GM12878 (cell line): ENCODE results near the gene GNAT1. TPM values are rescaled to one million over a fixed set of nuclear protein-coding genes. Genes with fewer than 3 reads are reported as not detected.

Source experiments
- ATAC-seq: fragments of 200-7000 bp; cut with Tn5 transposase; 3 replicates; pipeline ENCODE4 v1.9.1; 2020; ENCODE audit warnings: mild to moderate bottlenecking, moderate library complexity
- Bru-seq: library from RNA; stranded (reverse); fragments of 400-500 nt; gene quantifications from one replicate; lab custom pipeline; 2021; lab: Mats Ljungman, UMichigan
- BruChase-seq, 2 experiments: library from RNA; stranded (reverse); fragments of 400-500 nt; gene quantifications; one replicate each; lab custom pipeline; 2021; lab: Mats Ljungman, UMichigan
- BruUV-seq: library from RNA; stranded (reverse); fragments of 400-500 nt; replicated peaks from 2 replicates; lab custom pipeline; 2021; lab: Mats Ljungman, UMichigan
- CTCF ChIA-PET: fragments of 300-600 bp; sonication (Branson Sonifier 250); formaldehyde crosslinking; extraction: SDS; loops from one replicate; lab custom pipeline; 2021; ENCODE audit warnings: inconsistent platforms; lab: Yijun Ruan, JAX
- POLR2A ChIA-PET: fragments of 350-600 bp; formaldehyde crosslinking; extraction: SDS; loops from one replicate; lab custom pipeline; 2021; ENCODE audit warnings: inconsistent platforms; lab: Charles Lee
- RAD21 ChIA-PET: fragments of 300-600 bp; sonication (Branson Sonifier 250); formaldehyde crosslinking; loops from one replicate; lab custom pipeline; 2023; ENCODE audit warnings: antibody characterized with exemption; ENCODE audit not compliant: unreplicated experiment; lab: Charles Lee
- SMC1A ChIA-PET: fragments of 300-600 bp; sonication (Branson Sonifier 250); formaldehyde crosslinking; loops from one replicate; lab custom pipeline; 2023; ENCODE audit not compliant: unreplicated experiment, uncharacterized antibody; lab: Charles Lee
- DNase-seq: peaks from one replicate; pipeline ENCODE4 v3.0.0-alpha.2; 2011; ENCODE audit warnings: low read depth, low spot score
- FAIRE-seq: peaks from 3 replicates; lab custom pipeline; 2011; peaks lifted over from hg19 to GRCh38; lab: Jason Lieb, UNC
- H2AFZ ChIP-seq: 2 replicates; pipeline ENCODE4 v1.6.0; 2011; ENCODE audit warnings: low read depth, low read length, control low read depth; ENCODE audit not compliant: control insufficient read depth
- H3K27ac ChIP-seq: 2 replicates; pipeline ENCODE4 v1.5.1; 2011; ENCODE audit warnings: control low read depth; ENCODE audit not compliant: control insufficient read depth, insufficient read depth
- H3K27me3 ChIP-seq, 2 experiments: replicated peaks in 1 of 2; 2 replicates each; pipeline versions ENCODE4 v1.6.0 to v1.6.1; 2011; ENCODE audit warnings: low read length in 1 of 2; ENCODE audit not compliant: control insufficient read depth in 2 of 2, insufficient read depth in 2 of 2
- H3K36me3 ChIP-seq, 2 experiments: 2 replicates each; pipeline ENCODE4 v1.5.1; 2011; ENCODE audit warnings: low read length in 1 of 2; ENCODE audit not compliant: control insufficient read depth in 2 of 2, insufficient read depth in 2 of 2
- H3K4me1 ChIP-seq: 2 replicates; pipeline ENCODE4 v1.6.1; 2011; ENCODE audit warnings: mild to moderate bottlenecking, low read length, moderate library complexity, mixed read lengths; ENCODE audit not compliant: control insufficient read depth, insufficient read depth
- H3K4me2 ChIP-seq: 2 replicates; pipeline ENCODE4 v1.6.0; 2011; ENCODE audit warnings: control low read depth; ENCODE audit not compliant: control insufficient read depth, insufficient read depth
- H3K4me3 ChIP-seq: fragments of 200-600 bp; sonication (generic); 2 replicates; pipeline ENCODE4 v1.5.1; 2016
- H3K79me2 ChIP-seq: 2 replicates; pipeline ENCODE4 v1.6.0; 2011; ENCODE audit warnings: low read length; ENCODE audit not compliant: control insufficient read depth, insufficient read depth
- H3K9ac ChIP-seq: 2 replicates; pipeline ENCODE4 v1.8.0; 2011; ENCODE audit warnings: low read length, control low read depth, mixed read lengths; ENCODE audit not compliant: control insufficient read depth, insufficient read depth
- H3K9me3 ChIP-seq: replicated peaks from 3 replicates; pipeline ENCODE4 v1.5.1; 2011; ENCODE audit warnings: mild to moderate bottlenecking, low read length; ENCODE audit not compliant: control insufficient read depth, insufficient read depth
- H4K20me1 ChIP-seq: 2 replicates; pipeline ENCODE4 v1.6.0; 2011; ENCODE audit not compliant: control insufficient read depth, insufficient read depth
- ATF7 ChIP-seq: fragments of 450-650 bp; IDR thresholded peaks from 2 replicates; pipeline ENCODE4 v1.6.1; 2016; ENCODE audit warnings: low read depth, mild to moderate bottlenecking
- BMI1 ChIP-seq: fragments of 450-650 bp; IDR thresholded peaks from 2 replicates; pipeline ENCODE4 v1.6.1; 2016; ENCODE audit warnings: mild to moderate bottlenecking, moderate library complexity, borderline replicate concordance
- BRCA1 ChIP-seq: IDR thresholded peaks from 2 replicates; pipeline ENCODE4 v1.6.1; 2011; ENCODE audit warnings: low read depth, low read length, improper control_type of control experiment
- CBFB ChIP-seq: IDR thresholded peaks from 2 replicates; pipeline ENCODE4 v1.6.1; 2016; ENCODE audit warnings: antibody characterized with exemption, low read depth
- FOS ChIP-seq: IDR thresholded peaks from 3 replicates; pipeline ENCODE4 v1.6.1; 2011; ENCODE audit warnings: borderline replicate concordance; ENCODE audit not compliant: insufficient read length; ENCODE audit errors: extremely low read depth
- GATAD2B ChIP-seq: fragments of 450-650 bp; conservative IDR thresholded peaks from 2 replicates; pipeline ENCODE4 v1.6.1; 2017; ENCODE audit warnings: low read depth, mild to moderate bottlenecking, moderate library complexity
- HCFC1 ChIP-seq: fragments of 150-350 bp; IDR thresholded peaks from 2 replicates; pipeline ENCODE4 v1.6.1; 2014; ENCODE audit warnings: low read length
- MTA2 ChIP-seq: fragments of 450-650 bp; IDR thresholded peaks from 2 replicates; pipeline ENCODE4 v1.6.1; 2016; ENCODE audit warnings: low read depth, mild to moderate bottlenecking, moderate library complexity
- NFXL1 ChIP-seq: fragments of 450-650 bp; IDR thresholded peaks from 2 replicates; pipeline ENCODE4 v1.6.1; 2017; ENCODE audit warnings: antibody characterized with exemption, mild to moderate bottlenecking, borderline replicate concordance
- RAD21 ChIP-seq: IDR thresholded peaks from 2 replicates; pipeline ENCODE4 v1.6.1; 2011; ENCODE audit warnings: mild to moderate bottlenecking, low read depth, low read length, moderate library complexity; ENCODE audit not compliant: insufficient read depth
- RBBP5 ChIP-seq: fragments of 200-600 bp; sonication (generic); conservative IDR thresholded peaks from 2 replicates; pipeline ENCODE4 v1.6.1; 2016
- RUNX3 ChIP-seq: IDR thresholded peaks from 2 replicates; pipeline ENCODE4 v1.6.1; 2012; ENCODE audit warnings: low read length, inconsistent platforms
- SREBF2 ChIP-seq: IDR thresholded peaks from 2 replicates; pipeline ENCODE4 v1.6.1; 2012; ENCODE audit warnings: mild to moderate bottlenecking, low read length
- TCF3 ChIP-seq: IDR thresholded peaks from 2 replicates; pipeline ENCODE4 v1.6.1; 2012; ENCODE audit warnings: low read depth, mild to moderate bottlenecking, low read length, borderline replicate concordance; ENCODE audit not compliant: insufficient read depth
- ZBTB4 ChIP-seq: fragments of 450-650 bp; formaldehyde crosslinking; IDR thresholded peaks from 2 replicates; pipeline ENCODE4 v1.4.0; 2022; ENCODE audit warnings: mild to moderate bottlenecking, moderate library complexity
- ZSCAN29 ChIP-seq: fragments of 450-650 bp; IDR thresholded peaks from 2 replicates; pipeline ENCODE4 v1.6.1; 2017; ENCODE audit warnings: mild to moderate bottlenecking, moderate library complexity
- WGBS: methylation state at CpG from one replicate; pipeline ENCODE4 v1.1.6; 2016; ENCODE audit warnings: low lambda C conversion rate; ENCODE audit not compliant: insufficient replicate concordance, insufficient coverage; ENCODE audit errors: missing lambda C conversion rate; 5-methylcytosine and 5-hydroxymethylcytosine counted together
- in situ Hi-C: fragments of 300-500 bp; cut with MboI; formaldehyde crosslinking; loops from 9 replicates; pipeline ENCODE4 v1.14.3; 2018; ENCODE audit warnings: mixed read lengths
- intact Hi-C: fragments of 100-400 bp; cut with micrococcal nuclease; formaldehyde crosslinking; loops from one replicate; pipeline ENCODE4 v1.14.2; 2022; ENCODE audit not compliant: unreplicated experiment
- long read RNA-seq, 2 experiments: library from polyadenylated mRNA; unstranded; transcript quantifications; one replicate each; pipeline ENCODE4 v2.0.0, GENCODE V29; 2019 to 2020
- polyA minus RNA-seq, 3 experiments: library from RNA; depleted of rRNA, polyadenylated mRNA; stranded (reverse); fragments of >200 nt; gene quantifications; 2 replicates each; pipeline ENCODE4 v1.2.3, GENCODE V29; 2011
- polyA plus RNA-seq, 11 experiments: library from polyadenylated mRNA; depleted of rRNA in 4 of 11; unstranded in 6 of 11; stranded (reverse) in 5 of 11; fragments of >200 nt; fragmentation: Nextera tagmentation in 4 of 11; fragmentation: Illumina TruSeq in 1 of 11; extraction: Ambion mirVana in 4 of 11; extraction: Trizol in 1 of 11; gene quantifications; 1 replicate in 1 of 11; 2 replicates in 10 of 11; pipeline versions ENCODE4 v1.2.1 to v1.2.3, GENCODE V29; 2011 to 2016; ENCODE audit warnings: inconsistent platforms in 2 of 11, missing spikeins in 2 of 11, low read depth in 1 of 11
- total RNA-seq, 4 experiments: library from RNA; depleted of rRNA in 3 of 4; stranded (reverse); fragments of >200 nt in 3 of 4; fragmentation: Illumina TruSeq in 1 of 4; extraction: Trizol in 1 of 4; gene quantifications; 2 replicates each; pipeline versions ENCODE4 v1.2.1 to v1.2.3, GENCODE V29; 2013 to 2021
- TF ChIP-seq, protein P1 (sequence below): IDR thresholded peaks from 2 replicates; pipeline ENCODE4 v1.6.1; 2011; ENCODE audit warnings: mild to moderate bottlenecking, low read depth, low read length, moderate library complexity; ENCODE audit not compliant: insufficient replicate concordance

Gene GNAT1
- total RNA-seq (2013; cell fraction: nucleolus; rRNA removed) = not detected in 2 replicates
- total RNA-seq (2014; rRNA removed) (not detected in 2 replicates), total RNA-seq (2014; rRNA removed; fragmentation: Illumina TruSeq; extraction: Trizol) (not detected in 2 replicates), total RNA-seq (2021) (not detected in 2 replicates), polyA plus RNA-seq (2011; rRNA removed) (not detected in 2 replicates), polyA plus RNA-seq (2014; fragmentation: Illumina TruSeq; extraction: Trizol) (not detected in 2 replicates), polyA plus RNA-seq (2014; fragmentation: Nextera tagmentation; extraction: Ambion mirVana) (not detected), polyA plus RNA-seq (2014; rRNA removed) (not detected in 2 replicates), polyA plus RNA-seq (2016; fragmentation: Nextera tagmentation; extraction: Ambion mirVana) (not detected), polyA minus RNA-seq (2011; rRNA and poly(A)+ RNA removed) (not detected in 2 replicates), Bru-seq, nascent RNA (not detected), BruChase-seq, experiment 1, labeled RNA remaining after a 6-hour chase (not detected), BruChase-seq, experiment 2, labeled RNA remaining after a 2-hour chase (not detected)
- not detected for polyA plus RNA-seq (2011; ENCODE audit: low read depth)
- not detected in 2 replicates for polyA plus RNA-seq (2011; cell fraction: cytosol; rRNA removed)
- polyA plus RNA-seq (2011; cell fraction: nucleus; rRNA removed) = not detected in 2 replicates
- polyA plus RNA-seq (2012) = not detected in 2 replicates
- polyA minus RNA-seq (2011; cell fraction: cytosol; rRNA and poly(A)+ RNA removed) = not detected in 2 replicates
- polyA minus RNA-seq (2011; cell fraction: nucleus; rRNA and poly(A)+ RNA removed) = not detected in 2 replicates
- long read RNA-seq, experiment 1 = 0 reads
- long read RNA-seq, experiment 2 = 0 reads

DNA sequence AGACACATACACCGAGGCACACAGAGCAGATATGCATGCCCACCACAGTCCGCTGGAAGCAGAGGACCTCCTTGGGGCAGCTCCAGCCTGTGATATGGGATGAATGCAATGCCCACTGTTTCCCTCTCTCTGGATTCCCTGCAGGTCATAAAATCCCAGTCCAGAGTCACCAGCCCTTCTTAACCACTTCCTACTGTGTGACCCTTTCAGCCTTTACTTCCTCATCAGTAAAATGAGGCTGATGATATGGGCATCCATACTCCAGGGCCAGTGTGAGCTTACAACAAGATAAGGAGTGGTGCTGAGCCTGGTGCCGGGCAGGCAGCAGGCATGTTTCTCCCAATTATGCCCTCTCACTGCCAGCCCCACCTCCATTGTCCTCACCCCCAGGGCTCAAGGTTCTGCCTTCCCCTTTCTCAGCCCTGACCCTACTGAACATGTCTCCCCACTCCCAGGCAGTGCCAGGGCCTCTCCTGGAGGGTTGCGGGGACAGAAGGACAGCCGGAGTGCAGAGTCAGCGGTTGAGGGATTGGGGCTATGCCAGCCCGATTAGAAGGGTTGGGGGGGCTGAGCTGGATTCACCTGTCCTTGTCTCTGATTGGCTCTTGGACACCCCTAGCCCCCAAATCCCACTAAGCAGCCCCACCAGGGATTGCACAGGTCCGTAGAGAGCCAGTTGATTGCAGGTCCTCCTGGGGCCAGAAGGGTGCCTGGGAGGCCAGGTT is at the start of gene GNAT1:
Gene GNAT1 (plus strand): TSS at position 675 of the 725 bp plus-strand sequence. CDS start 116 bp downstream, outside the sequence.
- BruUV-seq = no TSS peak
- ChIA-PET CTCF (interaction anchor here (0.6 to 6.9 kb wide), 18 partner anchors 11 to 221 kb away, joined by 3 to 110 read pairs (median 4); partner anchors contain the start of gene LSMEM2), POLR2A (no interaction called here), RAD21 (interaction anchor here (1.3 to 5.6 kb wide), 5 partner anchors 35 to 74 kb away, joined by 4 to 72 read pairs (median 5); no protein-coding TSS in a partner anchor), SMC1A (interaction anchor here (1.8 to 2.9 kb wide), 2 partner anchors 35 to 56 kb away, joined by 4 to 24 read pairs; no protein-coding TSS in a partner anchor)
- FAIRE-seq = no peak
- 31% methylated on average over 8 of the region's 8 CpGs for WGBS
- Histone ChIP-seq H3K9me3 (no peaks in the 10 kb centered on the region), H4K20me1 (no peaks in the 10 kb centered on the region), H3K4me1 (no peaks in the 10 kb centered on the region), H3K27ac (no peak within 1 kb of the TSS), H3K27me3 (no peaks in the 10 kb centered on the region; a peak in 1 of 4 replicates), H3K4me2 (no peak within 1 kb of the TSS), H3K79me2 (no peaks in the 10 kb centered on the region), H3K36me3 (no peaks in the 10 kb centered on the region), H3K9ac (no peak within 1 kb of the TSS), H3K4me3 (no peak within 1 kb of the TSS), H2AFZ (no peak within 1 kb of the TSS)
- intact Hi-C loops = no loop called here
- DNase-seq = no peak
- in situ Hi-C loops = loop anchor here (5.0 kb wide), 1 partner anchor 36 kb away; no protein-coding TSS in a partner anchor
- ATAC-seq = no peak
- TF ChIP-seq ZSCAN29 (no peak), BRCA1 (no peak), RBBP5 (no peak), NFXL1 (no peak), HCFC1 (no peak), BMI1 (no peak), FOS (no peak), MTA2 (no peak), ZBTB4 (CRISPR knock-in tag) (no peak), RAD21 (no peak), SREBF2 (no peak), GATAD2B (no peak), CBFB (no peak), RUNX3 (no peak), TCF3 (no peak), ATF7 (no peak)
- TF ChIP-seq, protein P1, sequence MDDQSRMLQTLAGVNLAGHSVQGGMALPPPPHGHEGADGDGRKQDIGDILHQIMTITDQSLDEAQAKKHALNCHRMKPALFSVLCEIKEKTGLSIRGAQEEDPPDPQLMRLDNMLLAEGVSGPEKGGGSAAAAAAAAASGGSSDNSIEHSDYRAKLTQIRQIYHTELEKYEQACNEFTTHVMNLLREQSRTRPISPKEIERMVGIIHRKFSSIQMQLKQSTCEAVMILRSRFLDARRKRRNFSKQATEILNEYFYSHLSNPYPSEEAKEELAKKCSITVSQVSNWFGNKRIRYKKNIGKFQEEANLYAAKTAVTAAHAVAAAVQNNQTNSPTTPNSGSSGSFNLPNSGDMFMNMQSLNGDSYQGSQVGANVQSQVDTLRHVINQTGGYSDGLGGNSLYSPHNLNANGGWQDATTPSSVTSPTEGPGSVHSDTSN = no peak
